HG02970 (cell line): ENCODE results near the gene DPM3.
"Not testable (repeated sequence)": the region's sequence is repeated elsewhere in the genome, so short reads cannot be mapped to it uniquely, and the experiment has no call there.

Experiments used
- ATAC-seq: cut with Tn5 transposase; IDR thresholded peaks from one replicate; pipeline ENCODE4 v1.9.1; 2021; ENCODE audit warnings: mild to moderate bottlenecking, moderate library complexity, moderate number of reproducible peaks; ENCODE audit not compliant: unreplicated experiment, low FRiP score

DPM3 gene

DNA sequence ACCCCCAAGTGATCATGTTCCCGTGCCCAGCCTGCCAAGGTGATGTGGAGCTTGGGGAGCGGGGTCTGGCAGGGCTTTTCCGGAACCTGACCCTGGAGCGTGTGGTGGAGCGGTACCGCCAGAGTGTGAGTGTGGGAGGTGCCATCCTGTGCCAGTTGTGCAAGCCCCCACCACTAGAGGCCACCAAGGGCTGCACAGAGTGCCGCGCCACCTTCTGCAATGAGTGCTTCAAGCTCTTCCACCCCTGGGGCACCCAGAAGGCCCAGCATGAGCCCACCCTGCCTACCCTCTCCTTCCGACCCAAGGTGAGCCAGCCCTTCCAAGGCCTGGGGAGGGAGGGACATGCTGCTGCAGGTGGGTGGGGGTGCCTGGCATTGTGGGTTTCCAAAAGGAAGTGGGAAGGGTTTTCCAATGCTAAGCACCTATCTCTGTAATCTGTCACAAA lies 35.6 kb upstream of the DPM3 start:
- no peak for ATAC-seq

DNA sequence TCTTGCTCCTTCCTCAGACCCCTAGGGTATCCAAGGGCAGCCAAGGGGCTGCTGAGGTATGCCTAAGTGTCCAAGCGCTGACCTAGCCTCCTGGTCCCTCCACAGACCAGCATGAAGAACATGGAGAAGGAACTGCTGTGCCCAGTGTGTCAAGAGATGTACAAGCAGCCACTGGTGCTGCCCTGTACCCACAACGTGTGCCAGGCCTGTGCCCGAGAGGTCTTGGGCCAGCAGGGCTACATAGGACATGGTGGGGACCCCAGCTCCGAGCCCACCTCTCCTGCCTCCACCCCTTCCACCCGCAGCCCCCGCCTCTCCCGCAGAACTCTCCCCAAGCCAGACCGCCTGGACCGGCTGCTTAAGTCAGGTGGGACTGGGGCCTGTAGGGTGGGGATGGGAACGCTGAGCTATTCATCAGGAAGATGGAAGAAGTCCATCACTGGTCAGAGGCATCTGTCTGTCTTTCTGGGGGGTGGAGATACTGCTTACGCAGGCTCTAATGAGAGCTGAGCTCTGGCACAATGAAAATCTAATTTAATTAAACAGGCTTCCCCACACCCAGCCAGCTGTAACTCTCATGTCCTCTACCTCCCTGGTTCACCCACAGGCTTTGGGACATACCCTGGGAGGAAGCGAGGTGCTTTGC lies 35.1 kb upstream of the DPM3 start:
- no peak for ATAC-seq

DNA sequence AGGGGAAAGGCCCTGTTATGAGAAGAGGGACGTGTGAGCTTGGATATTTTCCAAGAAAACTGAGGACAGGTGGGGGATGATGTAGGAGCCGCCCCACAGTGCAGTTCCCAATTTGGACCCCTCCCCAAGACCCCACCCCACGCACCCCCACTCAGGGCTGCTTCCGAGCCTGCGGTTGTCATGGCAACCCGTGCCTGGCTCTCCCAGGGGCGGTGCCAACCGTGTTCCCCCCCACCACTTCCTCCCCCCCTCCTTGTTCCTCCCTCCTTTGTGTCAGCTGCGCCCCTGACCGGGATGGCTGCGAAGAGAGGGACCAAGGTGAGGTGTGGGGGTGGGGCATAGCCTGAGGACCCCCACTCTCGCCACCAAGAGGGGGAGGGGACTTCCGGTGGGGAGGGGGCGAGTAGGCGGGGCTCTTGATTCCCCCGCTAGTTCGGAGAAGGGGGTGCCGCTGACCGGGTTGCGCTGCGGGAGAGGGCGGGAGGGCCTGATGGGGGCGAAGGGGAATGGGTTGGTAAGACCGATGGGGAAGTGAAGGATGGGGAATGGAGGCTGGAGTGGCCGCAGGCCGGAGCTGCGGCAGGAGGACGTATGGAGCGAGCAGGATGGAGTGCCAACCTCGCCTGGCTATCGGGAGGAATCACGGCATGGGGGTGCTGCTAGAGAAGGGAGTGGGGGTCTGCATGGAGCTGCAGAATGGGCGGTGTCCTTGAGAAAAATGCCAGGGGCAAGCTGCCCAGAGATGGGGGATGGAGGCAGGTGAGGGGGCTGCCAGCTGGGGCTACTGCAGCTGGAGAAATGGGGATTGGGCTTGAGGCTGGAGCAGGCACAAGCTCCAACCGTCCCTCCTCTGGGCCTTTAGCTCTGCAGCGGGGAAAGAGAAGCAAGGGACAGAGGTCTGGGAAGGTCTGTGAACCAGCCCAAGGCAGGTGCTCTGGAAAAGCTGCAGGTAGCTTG lies 34.3 kb upstream of the DPM3 start:
- no peak for ATAC-seq

DNA sequence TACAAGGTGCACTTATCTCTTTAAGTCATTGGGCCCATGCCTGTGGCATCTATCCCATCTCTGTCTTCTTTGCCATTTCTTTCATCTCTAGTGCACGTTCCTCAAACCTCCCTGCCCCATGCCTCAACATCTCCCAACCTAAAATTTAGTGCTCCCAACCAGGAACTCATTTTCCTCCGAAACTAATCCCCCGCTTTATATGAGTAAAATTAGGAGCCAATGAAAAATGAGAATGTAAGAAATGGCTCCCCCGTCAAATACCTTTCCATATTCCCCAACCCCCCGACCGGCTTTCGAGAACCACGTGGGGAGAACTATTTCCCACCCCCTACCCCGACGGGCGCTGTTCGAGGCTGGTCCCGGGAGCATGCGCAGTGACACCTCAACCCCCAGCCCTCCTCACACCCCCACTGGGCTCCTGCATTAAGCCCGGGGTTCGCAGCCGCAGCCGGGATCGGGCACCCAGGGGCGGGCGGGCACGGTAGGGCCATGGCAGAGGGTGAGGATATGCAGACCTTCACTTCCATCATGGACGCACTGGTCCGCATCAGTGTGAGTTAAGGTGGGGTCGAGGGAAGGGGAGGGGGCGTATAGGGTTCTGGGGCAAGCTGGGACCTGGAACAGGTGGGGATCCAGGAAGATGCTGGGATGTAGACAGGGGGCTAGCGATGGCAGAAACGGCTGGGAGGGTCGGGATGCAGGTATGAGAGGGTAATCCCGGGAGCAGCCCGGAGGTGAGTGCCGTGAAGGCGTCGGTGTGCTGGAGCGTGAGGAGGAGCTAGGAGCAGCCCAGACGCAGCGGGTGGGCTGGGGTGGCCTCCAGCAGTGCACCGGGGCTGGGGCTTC lies 33.4 kb upstream of the DPM3 start, which contains the start of gene TRIM46:
TRIM46 (plus strand) TSS at position 372 of the 846 bp plus-strand sequence; CDS start at position 490, 118 bp downstream.
- no peak for ATAC-seq

DNA sequence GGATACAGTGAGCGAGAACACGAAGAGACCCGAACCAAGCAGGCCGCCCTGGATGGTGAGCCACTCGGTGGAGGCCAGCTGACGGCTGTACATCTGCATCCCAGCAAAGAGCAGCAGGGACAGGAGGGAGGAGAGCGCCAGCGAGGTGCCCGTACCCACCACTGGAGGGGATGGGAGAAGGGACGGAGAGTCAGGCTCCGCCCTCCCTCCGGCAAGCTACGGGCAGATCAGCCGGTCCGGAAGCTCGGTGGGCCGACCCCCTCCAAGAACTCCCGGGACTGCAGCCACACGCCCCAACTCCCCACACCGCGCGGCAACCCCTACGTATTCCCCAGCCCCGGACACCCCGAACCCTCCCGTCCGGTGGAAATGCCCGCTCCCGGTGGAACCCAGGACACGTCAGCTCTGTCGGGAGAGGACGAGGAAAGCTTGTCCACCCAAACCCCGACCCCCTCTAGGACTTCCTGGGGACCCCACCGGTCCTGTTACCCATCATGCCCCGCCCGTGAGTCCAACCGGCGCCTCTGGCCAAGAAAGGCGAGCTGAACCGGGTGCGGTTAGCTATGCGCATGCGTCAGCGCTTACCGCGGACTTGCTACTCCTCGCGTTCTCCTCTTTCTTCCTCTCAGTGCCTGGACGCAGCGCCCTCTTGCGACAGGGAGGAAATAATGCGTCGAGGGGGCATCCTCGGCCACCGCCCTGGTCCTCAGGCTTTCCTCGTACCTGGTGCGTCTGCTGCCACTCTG lies 32.6 kb upstream of the DPM3 start, which contains the start of gene KRTCAP2:
KRTCAP2 (minus strand) TSS at position 573 of the 746 bp plus-strand sequence; CDS start at position 493, 80 bp downstream.
- peak; percentile 82 for ATAC-seq

DNA sequence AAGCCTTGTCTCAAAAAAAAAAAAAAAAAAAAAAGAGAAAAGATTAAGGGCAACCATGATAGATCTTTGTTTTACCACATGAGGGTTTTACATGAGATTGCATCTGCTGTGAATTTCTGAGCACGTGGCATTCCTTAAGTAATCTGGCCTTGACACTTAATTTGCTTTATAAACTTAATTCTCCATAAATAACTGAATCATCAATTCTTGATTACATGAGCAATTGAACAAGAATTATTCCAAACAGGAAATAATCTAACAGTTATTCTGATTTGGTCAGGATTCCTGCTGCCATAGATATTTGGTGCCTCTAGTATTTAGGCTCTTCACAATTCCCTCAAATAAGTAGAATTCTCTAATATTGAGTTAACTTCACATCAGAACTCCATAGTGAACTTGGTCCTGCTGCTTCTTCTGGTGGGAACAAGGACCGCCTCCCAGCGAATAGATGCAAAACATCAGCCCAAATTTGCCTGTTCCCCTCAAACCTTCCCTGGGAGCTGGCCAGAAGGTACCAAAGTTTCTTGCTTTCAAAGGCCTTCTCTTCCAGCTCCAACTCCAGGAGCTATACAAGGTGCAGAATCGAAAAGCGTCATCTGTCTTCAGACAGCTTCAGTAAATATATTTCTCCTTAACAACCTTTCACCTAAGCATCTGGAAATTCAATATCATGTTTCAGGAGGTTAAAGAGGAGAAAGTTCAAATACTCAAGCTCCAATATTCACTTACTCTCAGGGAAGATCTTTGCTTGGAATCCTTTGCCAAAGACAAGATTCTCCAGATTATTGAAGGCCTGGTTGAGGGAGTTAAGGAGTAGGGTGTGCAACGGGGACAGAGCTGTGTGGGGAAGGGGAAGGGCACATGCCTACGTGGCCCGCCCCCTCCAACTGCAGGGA lies 31.8 kb upstream of the DPM3 start:
- ATAC-seq: no peak

DNA sequence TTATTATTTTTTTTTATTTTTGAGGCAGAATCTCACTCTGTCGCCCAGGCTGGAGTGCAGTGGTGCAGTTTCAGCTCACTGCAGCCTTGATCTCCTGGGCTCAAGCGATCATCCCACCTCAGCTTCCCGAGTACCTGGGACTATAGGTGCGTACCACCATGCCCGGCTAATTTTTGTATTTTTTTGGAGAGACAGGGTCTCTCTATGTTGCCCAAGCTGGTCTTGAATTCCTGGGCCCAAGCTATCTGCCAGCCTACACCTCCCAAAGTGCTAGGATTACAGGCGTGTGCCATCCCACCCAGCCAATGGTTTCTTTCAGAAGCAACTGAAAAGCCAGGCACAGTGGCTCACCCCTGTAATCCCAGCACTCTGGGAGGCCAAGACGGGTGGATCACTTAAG lies 30.5 kb upstream of the DPM3 start:
- ATAC-seq: no peak

DNA sequence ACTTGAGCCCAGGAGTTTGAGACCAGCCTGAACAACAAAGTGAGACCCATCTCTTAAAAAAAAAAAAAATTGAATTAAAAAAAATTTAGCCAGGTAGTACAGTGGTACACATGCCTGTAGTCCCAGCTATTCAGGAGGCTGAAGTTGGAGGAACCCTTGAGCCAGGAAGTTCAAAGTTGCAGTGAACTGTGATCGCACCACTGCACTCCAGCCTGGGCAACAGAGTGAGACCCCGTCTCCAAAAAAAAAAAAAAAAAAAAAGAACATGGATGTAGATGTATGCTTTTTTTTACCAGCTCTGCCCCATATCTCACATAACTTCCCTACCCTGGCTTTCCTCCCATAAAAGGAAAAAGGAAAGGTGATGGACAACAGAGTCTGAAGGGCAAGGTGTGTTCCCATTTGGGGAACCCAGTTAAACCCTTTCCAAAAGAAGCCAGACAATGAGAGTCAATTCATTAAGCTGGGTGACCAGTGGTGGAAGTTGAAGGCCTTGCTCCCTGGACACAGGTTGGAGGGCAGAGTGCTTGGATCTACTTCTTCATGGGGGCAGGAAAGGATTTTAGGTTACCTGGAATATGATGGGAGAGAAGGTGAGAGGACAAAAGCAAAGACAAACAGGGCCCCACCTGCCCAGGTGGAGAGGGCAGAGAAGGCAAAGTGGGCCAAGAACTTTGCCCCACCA lies 29.9 kb upstream of the DPM3 start:
- ATAC-seq: no peak

DNA sequence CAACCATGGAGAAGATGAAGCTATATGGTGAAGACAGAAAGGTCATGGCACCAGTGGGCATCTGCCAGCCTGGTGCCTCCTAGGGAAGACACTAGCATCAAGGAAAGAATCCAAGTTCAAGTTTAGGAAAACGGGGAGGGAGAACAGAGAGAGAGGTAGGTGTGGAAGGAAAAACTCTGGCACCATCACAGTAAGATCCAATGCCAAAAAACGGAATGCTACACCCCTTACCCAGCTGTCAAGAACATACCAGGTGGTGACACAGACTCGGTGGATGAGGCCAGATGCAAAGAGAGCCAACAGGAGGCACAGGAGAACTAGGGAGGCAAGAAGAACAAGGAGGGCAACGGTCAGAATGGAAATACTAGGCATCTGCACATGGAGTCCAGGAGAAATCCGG lies 29.2 kb upstream of the DPM3 start:
- no peak for ATAC-seq

DNA sequence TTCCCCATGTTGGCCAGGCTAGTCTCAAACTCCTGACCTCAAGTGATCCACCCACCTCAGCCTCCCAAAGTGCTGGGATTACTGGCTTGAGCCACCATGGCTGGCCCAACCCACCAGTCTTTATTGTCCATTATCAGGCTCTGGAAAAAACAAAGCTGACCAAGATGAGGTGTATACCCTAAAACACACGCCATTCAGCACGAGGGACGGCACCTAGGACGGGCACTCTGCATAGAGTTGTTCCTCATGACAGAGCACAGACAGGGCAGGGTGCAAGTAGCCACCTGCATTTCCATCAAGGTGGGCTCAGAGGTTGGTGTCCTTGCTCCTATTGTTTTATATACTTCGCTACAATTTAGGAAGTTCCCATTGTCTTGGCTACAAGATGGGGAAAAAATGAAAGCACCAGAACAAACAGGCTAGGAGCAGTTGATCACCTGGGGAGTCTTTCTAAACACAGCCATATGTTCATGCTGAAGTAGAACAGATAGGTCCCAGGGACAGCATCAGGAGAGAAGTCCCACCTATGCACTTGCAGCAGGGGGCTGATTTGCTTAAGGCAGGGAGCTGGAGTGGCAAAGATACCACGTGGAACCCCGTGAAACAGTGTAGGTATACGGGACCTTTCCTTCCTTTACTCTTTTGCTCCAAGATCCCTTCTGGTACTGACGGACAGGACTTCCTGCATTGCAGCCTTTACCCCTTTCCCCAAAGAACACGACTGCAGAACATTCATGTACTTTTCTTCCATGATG lies 28.3 kb upstream of the DPM3 start:
- ATAC-seq: no peak

DNA sequence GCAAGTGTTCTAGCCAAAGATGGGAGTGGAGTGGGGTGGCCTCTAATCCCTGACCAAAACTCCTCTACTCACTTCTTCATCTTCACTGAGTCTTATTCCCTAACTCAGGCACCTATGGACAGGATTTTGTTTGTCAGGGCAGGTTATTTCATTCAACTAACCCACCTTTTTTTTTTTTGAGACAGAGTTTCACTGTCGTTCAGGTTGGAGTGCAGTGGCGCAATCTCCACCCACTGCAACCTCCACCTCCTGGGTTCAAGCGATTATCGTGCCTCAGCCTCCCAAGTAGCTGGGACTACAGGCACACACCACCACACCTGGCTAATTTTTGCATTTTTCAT lies 27.7 kb upstream of the DPM3 start:
- ATAC-seq: not testable (repeated sequence)

DNA sequence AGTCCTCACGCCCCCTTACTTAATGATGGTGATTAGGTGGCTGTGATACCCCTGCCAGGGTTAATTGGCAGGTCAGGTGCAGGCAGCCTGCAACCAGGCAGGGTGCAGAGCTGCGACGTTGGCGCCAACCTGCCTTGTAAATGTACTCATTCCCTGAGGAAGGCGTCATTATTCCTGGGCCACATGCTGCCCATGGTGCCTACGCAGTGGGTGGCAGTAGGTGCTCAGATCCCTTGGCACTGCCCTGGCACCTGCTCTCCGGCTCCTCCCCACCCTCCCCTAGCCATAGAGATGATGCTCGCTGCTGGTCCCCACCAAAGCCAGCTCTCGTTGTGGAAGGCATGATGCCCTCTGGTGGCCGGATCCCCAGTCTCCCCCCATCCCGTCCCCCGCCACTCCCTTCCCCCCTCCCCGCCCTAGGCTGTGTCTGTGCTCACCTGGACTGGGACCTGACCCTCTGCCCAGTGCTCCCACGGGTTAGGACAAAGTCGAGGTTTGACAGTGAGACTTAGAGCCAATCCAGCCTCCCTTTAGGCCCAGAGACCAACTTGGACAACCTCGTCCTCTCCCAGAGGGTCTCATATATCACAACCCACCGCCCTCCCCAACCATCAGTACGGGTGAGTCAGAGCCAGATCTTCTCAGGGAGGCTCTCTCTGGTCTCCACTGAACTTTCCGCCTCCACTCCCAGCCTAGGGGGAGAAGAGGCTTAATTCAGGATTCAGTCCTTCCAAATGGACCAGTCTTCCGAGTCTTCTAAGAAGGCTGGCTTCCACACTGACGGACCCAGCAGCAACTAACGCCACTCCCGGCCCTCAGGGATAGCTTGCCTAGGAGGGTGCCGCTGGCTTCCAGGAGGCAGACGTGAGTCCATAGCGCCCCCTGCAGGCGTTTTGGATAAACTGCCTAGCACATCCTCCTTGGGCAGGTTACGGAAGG lies 27.1 kb upstream of the DPM3 start:
- ATAC-seq: no peak

DNA sequence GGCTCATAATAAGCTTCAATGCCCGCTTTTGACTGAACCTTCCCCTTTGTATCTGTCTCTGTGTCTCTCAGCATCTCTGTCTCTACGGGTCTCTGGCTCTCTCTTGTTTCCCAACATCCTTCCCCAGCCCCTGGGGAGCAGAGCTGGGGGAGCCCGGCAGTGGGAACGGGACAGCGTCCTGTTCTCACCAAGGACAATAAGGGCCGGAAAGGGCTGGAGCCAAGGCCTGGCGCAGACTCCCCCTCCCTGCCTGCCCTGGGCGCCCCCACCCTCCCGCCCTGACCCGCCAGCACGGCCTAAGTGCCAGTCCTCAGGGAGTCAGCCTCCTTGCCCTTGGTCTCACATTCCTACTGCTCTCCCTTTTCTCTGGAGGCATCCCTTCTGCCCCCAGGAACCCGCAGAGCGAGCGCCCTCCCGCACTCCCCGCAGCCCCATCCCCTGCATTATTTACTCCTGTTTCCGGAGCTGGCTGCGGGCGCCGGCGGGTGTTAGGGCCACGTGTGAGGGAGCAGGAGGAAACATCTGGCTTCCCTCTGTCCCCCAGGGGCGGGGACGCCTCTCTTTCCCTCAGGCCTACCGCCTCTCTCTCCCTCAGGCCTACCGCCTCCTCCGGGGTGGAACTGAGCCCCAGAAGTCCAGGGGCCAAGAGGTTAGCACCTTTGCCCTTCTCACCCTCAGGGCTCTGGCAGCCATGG lies 26.3 kb upstream of the DPM3 start:
- ATAC-seq: no peak

DNA sequence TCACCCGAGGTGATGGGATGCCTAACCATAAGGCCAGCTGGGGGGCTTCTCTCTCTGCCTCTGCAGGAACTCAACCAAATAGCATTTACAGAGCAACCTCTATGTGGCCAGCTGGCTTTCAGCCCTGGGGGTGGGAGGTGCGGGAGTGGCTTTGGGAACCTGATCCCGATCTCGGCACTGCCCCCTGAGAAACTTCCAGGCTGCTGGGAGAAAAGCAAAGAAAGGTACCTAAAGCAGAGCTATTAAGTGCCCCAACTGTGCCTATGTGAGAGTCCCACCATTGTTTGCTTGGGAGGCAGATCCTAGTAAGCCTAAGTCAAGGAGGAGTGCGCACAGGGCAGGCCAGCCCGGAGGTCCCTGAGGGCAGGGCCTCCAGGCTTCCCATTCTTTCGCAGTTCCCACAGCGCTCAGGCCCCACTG lies 25.7 kb upstream of the DPM3 start:
- no peak for ATAC-seq

DNA sequence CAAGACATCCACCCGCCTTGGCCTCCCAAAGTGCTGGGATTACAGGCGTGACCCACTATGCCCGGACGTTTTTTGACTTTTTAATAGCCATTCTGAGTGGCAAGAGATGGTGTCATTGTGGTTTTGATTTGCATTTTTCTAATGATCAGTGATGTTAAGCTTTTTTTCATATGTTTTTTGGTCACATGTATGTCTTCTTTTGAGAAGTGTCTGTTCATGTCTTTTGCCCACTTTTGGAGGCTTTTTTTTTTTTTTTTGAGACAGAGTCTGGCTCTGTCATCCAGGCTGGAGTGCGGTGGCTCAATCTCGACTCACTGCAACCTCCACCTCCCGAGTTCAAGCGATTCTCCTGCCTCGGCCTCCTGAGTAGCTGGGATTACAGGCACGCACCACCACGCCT lies 24.3 kb upstream of the DPM3 start:
- not testable (repeated sequence) for ATAC-seq

DNA sequence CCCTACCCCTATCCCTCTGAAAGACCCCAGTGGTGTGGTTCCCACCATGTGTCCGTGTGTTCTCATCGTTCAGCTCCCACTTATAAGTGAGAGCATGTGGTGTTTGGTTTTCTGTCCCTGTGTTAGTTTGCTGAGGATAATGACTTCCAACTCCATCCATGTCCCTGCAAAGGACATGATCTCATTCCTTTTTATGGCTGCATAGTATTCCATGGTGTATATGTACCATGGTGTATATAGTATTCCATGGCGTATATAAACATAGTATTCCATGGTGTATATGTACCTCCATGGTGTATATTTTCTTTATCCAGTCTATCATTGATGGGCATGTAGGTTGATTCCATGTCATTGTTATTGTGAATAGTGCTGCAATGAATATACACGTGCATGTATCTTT lies 23.5 kb upstream of the DPM3 start:
- ATAC-seq: not testable (repeated sequence)
